HUES48 (cell line): ENCODE data around the gene PPIE.

Experiments
- H3K27ac ChIP-seq: one replicate; pipeline ENCODE4 v1.7.0; 2013; ENCODE audit warnings: low read depth, low read length, inconsistent platforms
- H3K27me3 ChIP-seq: 2 replicates; pipeline ENCODE4 v1.6.1; 2013; ENCODE audit warnings: mild to moderate bottlenecking, low read length; ENCODE audit not compliant: control insufficient read depth, insufficient read depth
- H3K36me3 ChIP-seq: 2 replicates; pipeline ENCODE4 v1.6.1; 2013; ENCODE audit warnings: low read length; ENCODE audit not compliant: control insufficient read depth, insufficient read depth
- H3K4me1 ChIP-seq: 2 replicates; pipeline ENCODE4 v1.6.1; 2013; ENCODE audit warnings: mild to moderate bottlenecking, low read length; ENCODE audit not compliant: control insufficient read depth, insufficient read depth
- H3K4me3 ChIP-seq: 2 replicates; pipeline ENCODE4 v1.5.1; 2013; ENCODE audit warnings: mild to moderate bottlenecking, low read depth, low read length
- H3K9ac ChIP-seq: 2 replicates; pipeline ENCODE4 v1.6.1; 2013; ENCODE audit warnings: mild to moderate bottlenecking, low read depth, low read length, moderate library complexity
- H3K9me3 ChIP-seq: 2 replicates; pipeline ENCODE4 v1.6.1; 2013; ENCODE audit warnings: low read length; ENCODE audit not compliant: control insufficient read depth, insufficient read depth

Gene PPIE

GRCh38 chr1:39698568-39698967 is 40.1 kb upstream of the PPIE start:
- Histone ChIP-seq H3K27me3 (peaks cover 100% of the 10 kb centered on the region), H3K4me1 (peaks cover 16% of the 10 kb centered on the region), H3K9me3 (no peaks in the 10 kb centered on the region), H3K36me3 (no peaks in the 10 kb centered on the region), H3K9ac (no peak overlapping the region), H3K4me3 (no peak overlapping the region), H3K27ac (no peak overlapping the region)

GRCh38 chr1:39699419-39699818 is 39.3 kb upstream of the PPIE start:
- H3K36me3 ChIP-seq: no peaks in the 10 kb centered on the region
- H3K9me3 ChIP-seq: no peaks in the 10 kb centered on the region
- no peak overlapping the region for H3K9ac ChIP-seq
- no peak overlapping the region for H3K4me3 ChIP-seq
- H3K4me1 ChIP-seq: peaks cover 16% of the 10 kb centered on the region
- no peak overlapping the region for H3K27ac ChIP-seq
- H3K27me3 ChIP-seq: peaks cover 100% of the 10 kb centered on the region

GRCh38 chr1:39700348-39700747 is 38.3 kb upstream of the PPIE start:
- H3K4me1 ChIP-seq: peaks cover 16% of the 10 kb centered on the region
- no peak overlapping the region for H3K4me3 ChIP-seq
- H3K36me3 ChIP-seq: no peaks in the 10 kb centered on the region
- H3K9ac ChIP-seq: no peak overlapping the region
- H3K9me3 ChIP-seq: no peaks in the 10 kb centered on the region
- H3K27ac ChIP-seq: no peak overlapping the region
- peaks cover 100% of the 10 kb centered on the region for H3K27me3 ChIP-seq

GRCh38 chr1:39701049-39701439 is 37.6 kb upstream of the PPIE start:
- Histone ChIP-seq H3K9me3 (no peaks in the 10 kb centered on the region), H3K27me3 (peaks cover 100% of the 10 kb centered on the region), H3K9ac (peak overlapping the region; percentile 20; the same call in 1 of the 2 replicates), H3K4me3 (peak overlapping the region; percentile 45; the same call in 1 of the 2 replicates), H3K4me1 (peaks cover 16% of the 10 kb centered on the region), H3K36me3 (no peaks in the 10 kb centered on the region), H3K27ac (no peak overlapping the region)

GRCh38 chr1:39704757-39705156 is 33.9 kb upstream of the PPIE start:
- Histone ChIP-seq H3K36me3 (no peaks in the 10 kb centered on the region), H3K27me3 (peaks cover 100% of the 10 kb centered on the region), H3K27ac (no peak overlapping the region), H3K9ac (no peak overlapping the region), H3K9me3 (no peaks in the 10 kb centered on the region), H3K4me3 (no peak overlapping the region), H3K4me1 (peaks cover 16% of the 10 kb centered on the region)

- Histone ChIP-seq H3K36me3 (no peaks in the 10 kb centered on the region), H3K9ac (no peak overlapping the region), H3K9me3 (no peaks in the 10 kb centered on the region), H3K27me3 (peaks cover 100% of the 10 kb centered on the region), H3K27ac (no peak overlapping the region), H3K4me3 (no peak overlapping the region), H3K4me1 (peaks cover 14% of the 10 kb centered on the region)
Measured at GRCh38 chr1:39707506-39707905, 31.2 kb upstream of the PPIE start.

- H3K4me3 ChIP-seq: no peak overlapping the region
- no peak overlapping the region for H3K9ac ChIP-seq
- no peak overlapping the region for H3K27ac ChIP-seq
- peaks cover 14% of the 10 kb centered on the region for H3K4me1 ChIP-seq
- H3K9me3 ChIP-seq: no peaks in the 10 kb centered on the region
- no peaks in the 10 kb centered on the region for H3K36me3 ChIP-seq
- H3K27me3 ChIP-seq: peaks cover 100% of the 10 kb centered on the region
Measured at GRCh38 chr1:39711104-39711965, 27.3 kb upstream of the PPIE start.

GRCh38 chr1:39711966-39712340 is 26.7 kb upstream of the PPIE start:
- no peak overlapping the region for H3K27ac ChIP-seq

GRCh38 chr1:39713557-39713956 is 25.1 kb upstream of the PPIE start:
- peaks cover 100% of the 10 kb centered on the region for H3K27me3 ChIP-seq
- H3K4me1 ChIP-seq: peaks cover 14% of the 10 kb centered on the region
- H3K27ac ChIP-seq: no peak overlapping the region
- no peaks in the 10 kb centered on the region for H3K36me3 ChIP-seq
- no peaks in the 10 kb centered on the region for H3K9me3 ChIP-seq
- no peak overlapping the region for H3K9ac ChIP-seq
- no peak overlapping the region for H3K4me3 ChIP-seq

More at GRCh38 chr1:39711966-39712340, 26.7 kb upstream of the PPIE start:
- H3K4me1 ChIP-seq: peaks cover 14% of the 10 kb centered on the region
- no peak overlapping the region for H3K9ac ChIP-seq
- peaks cover 100% of the 10 kb centered on the region for H3K27me3 ChIP-seq
- H3K4me3 ChIP-seq: no peak overlapping the region
- H3K9me3 ChIP-seq: no peaks in the 10 kb centered on the region
- no peaks in the 10 kb centered on the region for H3K36me3 ChIP-seq

GRCh38 chr1:39717809-39718208 is 20.9 kb upstream of the PPIE start:
- no peaks in the 10 kb centered on the region for H3K9me3 ChIP-seq
- no peaks in the 10 kb centered on the region for H3K36me3 ChIP-seq
- no peaks in the 10 kb centered on the region for H3K4me1 ChIP-seq
- no peak overlapping the region for H3K4me3 ChIP-seq
- H3K27ac ChIP-seq: no peak overlapping the region
- H3K27me3 ChIP-seq: peaks cover 98% of the 10 kb centered on the region
- no peak overlapping the region for H3K9ac ChIP-seq

GRCh38 chr1:39720094-39720999 is 18.3 kb upstream of the PPIE start:
- Histone ChIP-seq H3K27ac (no peak overlapping the region), H3K27me3 (peaks cover 96% of the 10 kb centered on the region), H3K4me1 (no peaks in the 10 kb centered on the region), H3K36me3 (no peaks in the 10 kb centered on the region), H3K4me3 (no peak overlapping the region), H3K9me3 (no peaks in the 10 kb centered on the region), H3K9ac (no peak overlapping the region)
